H1 (cell line): ENCODE data around the gene SLC17A8. TPM values are rescaled to one million over a fixed set of nuclear protein-coding genes. Genes with fewer than 3 reads are reported as not detected.

Experiments
- CTCF ChIA-PET: fragments of 300-600 bp; sonication (Branson Sonifier 250); formaldehyde crosslinking; loops from one replicate; lab custom pipeline; 2021; ENCODE audit not compliant: partially characterized antibody; lab: Charles Lee
- POLR2A ChIA-PET: fragments of 300-600 bp; sonication (Branson Sonifier 250); formaldehyde crosslinking; loops from one replicate; lab custom pipeline; 2021; ENCODE audit warnings: inconsistent platforms; ENCODE audit not compliant: partially characterized antibody; lab: Charles Lee
- DNase-seq, 2 experiments: peaks; one replicate each; pipeline versions ENCODE4 v3.0.0 to v3.0.0-alpha.2; 2010 to 2022; ENCODE audit warnings: low spot score in 2 of 2, low read depth in 1 of 2, mixed read lengths in 1 of 2
- FAIRE-seq: peaks from 2 replicates; lab custom pipeline; 2011; peaks lifted over from hg19 to GRCh38; lab: Jason Lieb, UNC
- H2AFZ ChIP-seq: 2 replicates; pipeline ENCODE4 v1.8.1; 2012; ENCODE audit warnings: low read length, inconsistent platforms
- H2AK5ac ChIP-seq: 2 replicates; pipeline ENCODE4 v1.6.1; 2013; ENCODE audit warnings: low read depth, low read length
- H2BK120ac ChIP-seq: replicated peaks from 2 replicates; pipeline ENCODE3; 2013; ENCODE audit warnings: low read depth, low read length, inconsistent platforms
- H2BK12ac ChIP-seq: 2 replicates; pipeline ENCODE4 v1.6.1; 2013; ENCODE audit warnings: low read depth, low read length
- H2BK15ac ChIP-seq: 2 replicates; pipeline ENCODE4 v1.6.1; 2013; ENCODE audit warnings: low read length
- H2BK20ac ChIP-seq: 2 replicates; pipeline ENCODE4 v1.6.1; 2013; ENCODE audit warnings: low read length
- H2BK5ac ChIP-seq: 2 replicates; pipeline ENCODE4 v1.6.1; 2013; ENCODE audit warnings: low read depth, low read length
- H3K14ac ChIP-seq: 2 replicates; pipeline ENCODE4 v1.6.1; 2013; ENCODE audit warnings: inconsistent platforms; ENCODE audit not compliant: insufficient read length
- H3K18ac ChIP-seq: 2 replicates; pipeline ENCODE4 v1.6.1; 2013; ENCODE audit warnings: low read length; ENCODE audit errors: extremely low read depth
- H3K23ac ChIP-seq: 2 replicates; pipeline ENCODE4 v1.6.1; 2013; ENCODE audit warnings: inconsistent platforms; ENCODE audit not compliant: insufficient read length
- H3K23me2 ChIP-seq: 2 replicates; pipeline ENCODE4 v1.6.1; 2013; ENCODE audit warnings: low read depth, low read length
- H3K27ac ChIP-seq: 2 replicates; pipeline ENCODE4 v1.6.1; 2011; ENCODE audit warnings: low read depth, low read length, inconsistent platforms
- H3K27me3 ChIP-seq, 4 experiments: replicated peaks in 1 of 4; 1 replicate in 1 of 4; 2 replicates in 3 of 4; pipeline versions ENCODE4 v1.6.1 to v1.8.1; 2011 to 2013; ENCODE audit warnings: low read length in 3 of 4, mild to moderate bottlenecking in 3 of 4, inconsistent platforms in 2 of 4, mixed read lengths in 2 of 4, moderate library complexity in 1 of 4; ENCODE audit not compliant: control insufficient read depth in 3 of 4, insufficient read depth in 3 of 4; ENCODE audit errors: extremely low read depth in 1 of 4
- H3K36me3 ChIP-seq, 4 experiments: 2 replicates each; pipeline versions ENCODE4 v1.6.1 to v1.8.1; 2011 to 2013; ENCODE audit warnings: mild to moderate bottlenecking in 4 of 4, low read length in 3 of 4, moderate library complexity in 2 of 4, control low read depth in 1 of 4, inconsistent platforms in 1 of 4; ENCODE audit not compliant: insufficient read depth in 4 of 4, control insufficient read depth in 2 of 4
- H3K4ac ChIP-seq: replicated peaks from 2 replicates; pipeline ENCODE3; 2013; ENCODE audit warnings: low read length, low read depth, mixed read lengths, inconsistent platforms; ENCODE audit not compliant: insufficient read length
- H3K4me1 ChIP-seq, 4 experiments: replicated peaks in 1 of 4; 1 replicate in 1 of 4; 2 replicates in 3 of 4; pipeline versions ENCODE4 v1.6.1 to v1.8.1; 2011 to 2013; ENCODE audit warnings: low read length in 3 of 4, inconsistent platforms in 2 of 4, mixed read lengths in 1 of 4; ENCODE audit not compliant: insufficient read depth in 4 of 4, control insufficient read depth in 3 of 4
- H3K4me2 ChIP-seq, 2 experiments: 2 replicates each; pipeline versions ENCODE4 v1.6.1 to v1.8.1; 2011 to 2013; ENCODE audit warnings: low read depth in 2 of 2, low read length in 2 of 2, control low read depth in 1 of 2, inconsistent platforms in 1 of 2, mild to moderate bottlenecking in 1 of 2; ENCODE audit not compliant: insufficient read depth in 1 of 2
- H3K4me3 ChIP-seq, 4 experiments: fragments of 200-600, 300-600 bp in 1 of 4; sonication (generic), shearing (Covaris generic), sonication (Bioruptor Twin) in 1 of 4; 2 replicates each; pipeline versions ENCODE4 v1.5.1 to v1.8.1; 2011 to 2016; ENCODE audit warnings: low read length in 4 of 4, low read depth in 3 of 4, control low read depth in 2 of 4, inconsistent platforms in 2 of 4, mild to moderate bottlenecking in 2 of 4, mixed read lengths in 1 of 4, moderate library complexity in 1 of 4; ENCODE audit not compliant: insufficient read depth in 2 of 4; ENCODE audit errors: extremely low read depth in 1 of 4
- H3K56ac ChIP-seq: replicated peaks from 2 replicates; pipeline ENCODE3; 2013; ENCODE audit warnings: low read depth, mild to moderate bottlenecking, mixed read lengths, low read length, inconsistent platforms; ENCODE audit not compliant: insufficient read length
- H3K79me1 ChIP-seq: 2 replicates; pipeline ENCODE4 v1.6.1; 2013; ENCODE audit warnings: low read depth, low read length, control low read depth
- H3K79me2 ChIP-seq, 2 experiments: 2 replicates each; pipeline versions ENCODE4 v1.6.1 to v1.8.1; 2012 to 2013; ENCODE audit warnings: low read length in 2 of 2, mild to moderate bottlenecking in 2 of 2, inconsistent platforms in 1 of 2; ENCODE audit not compliant: insufficient read depth in 2 of 2, control insufficient read depth in 1 of 2
- H3K9ac ChIP-seq, 4 experiments: replicated peaks in 1 of 4; 1 replicate in 1 of 4; 2 replicates in 3 of 4; pipeline versions ENCODE4 v1.6.1 to v1.8.1; 2011 to 2013; ENCODE audit warnings: low read depth in 3 of 4, low read length in 3 of 4, control low read depth in 2 of 4, mild to moderate bottlenecking in 2 of 4, moderate library complexity in 2 of 4, inconsistent platforms in 1 of 4; ENCODE audit errors: extremely low read depth in 1 of 4
- H3K9me3 ChIP-seq, 2 experiments: 2 replicates each; pipeline versions ENCODE4 v1.6.1 to v1.8.1; 2012 to 2013; ENCODE audit warnings: mild to moderate bottlenecking in 2 of 2, moderate library complexity in 2 of 2, control low read depth in 1 of 2, inconsistent platforms in 1 of 2, low read depth in 1 of 2, low read length in 1 of 2, mixed read lengths in 1 of 2; ENCODE audit not compliant: insufficient read depth in 2 of 2
- H4K20me1 ChIP-seq, 2 experiments: replicated peaks in 1 of 2; 2 replicates each; pipeline versions ENCODE3 to v1.8.1; 2011 to 2013; ENCODE audit warnings: inconsistent platforms in 2 of 2, low read length in 2 of 2, mild to moderate bottlenecking in 1 of 2; ENCODE audit not compliant: insufficient read depth in 2 of 2, control insufficient read depth in 1 of 2
- H4K5ac ChIP-seq: 2 replicates; pipeline ENCODE4 v1.6.1; 2013; ENCODE audit warnings: low read length, low read depth, mixed read lengths, inconsistent platforms; ENCODE audit not compliant: insufficient read length
- H4K8ac ChIP-seq: 2 replicates; pipeline ENCODE4 v1.8.0; 2013; ENCODE audit warnings: mild to moderate bottlenecking, moderate library complexity, low read length, inconsistent platforms; ENCODE audit not compliant: insufficient read depth; ENCODE audit errors: extremely low read depth
- H4K91ac ChIP-seq: replicated peaks from 2 replicates; pipeline ENCODE3; 2013; ENCODE audit warnings: low read length, mixed read lengths, inconsistent platforms; ENCODE audit not compliant: insufficient read length
- HDAC6 ChIP-seq: IDR thresholded peaks from one replicate; pipeline ENCODE4 v1.7.1; 2012; ENCODE audit warnings: low read depth, mild to moderate bottlenecking, inconsistent platforms, low read length, moderate library complexity
- JUN ChIP-seq: IDR thresholded peaks from 2 replicates; pipeline ENCODE4 v1.6.1; 2011; ENCODE audit warnings: low read depth, mild to moderate bottlenecking, improper control_type of control experiment, low read length
- SUZ12 ChIP-seq: fragments of 200-600 bp; sonication (generic); IDR thresholded peaks from 2 replicates; pipeline ENCODE4 v1.6.1; 2012; ENCODE audit warnings: mild to moderate bottlenecking, inconsistent platforms, low read length, moderate library complexity, mixed read lengths
- WGBS, 2 experiments: shearing (Covaris generic) in 1 of 2; methylation state at CpG; one replicate each; pipeline versions ENCODE4 v1.1.6 to v1.1.7; 2013 to 2015; ENCODE audit warnings: low lambda C conversion rate in 2 of 2, mixed read lengths in 2 of 2, inconsistent platforms in 1 of 2, low coverage in 1 of 2, missing lambda C conversion rate in 1 of 2; ENCODE audit not compliant: insufficient replicate concordance in 2 of 2, insufficient coverage in 1 of 2, insufficient read length in 1 of 2; ENCODE audit errors: extremely low coverage in 1 of 2, missing lambda C conversion rate in 1 of 2; 5-methylcytosine and 5-hydroxymethylcytosine counted together
- polyA plus RNA-seq, 7 experiments: library from polyadenylated mRNA; depleted of rRNA in 3 of 7; stranded (reverse) in 5 of 7; unstranded in 2 of 7; fragments of >200 nt in 5 of 7; fragments of 200-250 nt in 2 of 7; gene quantifications; 1 replicate in 5 of 7; 2 replicates in 1 of 7; 4 replicates in 1 of 7; pipeline versions ENCODE4 v1.2.1 to v1.2.3, GENCODE V29; 2011 to 2013; ENCODE audit warnings: missing spikeins in 2 of 7, mixed read lengths in 2 of 7
- total RNA-seq: library from RNA; stranded (reverse); fragmentation: NEBNext Ultra II Directional; extraction: Animal tissue kit (Norgen Biotek cat#: 25700); gene quantifications from 2 replicates; pipeline ENCODE4 v1.2.1, GENCODE V29; 2021
- TF ChIP-seq, protein P1 (sequence below): IDR thresholded peaks from 2 replicates; pipeline ENCODE4 v1.6.1; 2012; ENCODE audit warnings: low read length, inconsistent platforms

The SLC17A8 gene
- total and polyA plus RNA-seq, 2 of the 8 experiments (the other 6 are each of a cell fraction or from before 2014, with no cell fraction given): 0.14 to 0.30 TPM

DNA sequence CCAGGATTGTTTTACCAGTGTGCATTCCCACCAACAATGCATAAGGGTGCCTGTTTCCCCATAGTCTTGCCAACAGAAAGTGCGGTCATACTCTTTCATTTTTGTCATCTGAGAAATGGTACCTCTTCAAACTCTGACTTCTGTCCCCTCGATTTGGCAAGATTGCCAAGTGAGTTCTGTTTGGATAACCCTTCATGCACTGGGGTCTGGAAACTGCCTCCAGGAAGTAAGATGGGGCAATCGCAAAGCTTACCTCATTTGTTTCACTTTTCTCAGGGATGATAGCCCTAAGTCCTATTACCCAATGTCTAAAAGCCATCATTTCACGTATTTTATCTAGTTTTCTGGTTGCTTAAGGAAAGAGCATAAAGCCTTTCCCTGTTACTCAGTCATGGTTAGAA is 88.2 kb downstream of the SLC17A8 start:
- Histone ChIP-seq H3K18ac (no peak overlapping the region), H4K91ac (no peak overlapping the region), H3K27me3 (no peaks in the 10 kb centered on the region), H4K5ac (no peak overlapping the region), H4K8ac (no peak overlapping the region)
- TF ChIP-seq, protein P1, sequence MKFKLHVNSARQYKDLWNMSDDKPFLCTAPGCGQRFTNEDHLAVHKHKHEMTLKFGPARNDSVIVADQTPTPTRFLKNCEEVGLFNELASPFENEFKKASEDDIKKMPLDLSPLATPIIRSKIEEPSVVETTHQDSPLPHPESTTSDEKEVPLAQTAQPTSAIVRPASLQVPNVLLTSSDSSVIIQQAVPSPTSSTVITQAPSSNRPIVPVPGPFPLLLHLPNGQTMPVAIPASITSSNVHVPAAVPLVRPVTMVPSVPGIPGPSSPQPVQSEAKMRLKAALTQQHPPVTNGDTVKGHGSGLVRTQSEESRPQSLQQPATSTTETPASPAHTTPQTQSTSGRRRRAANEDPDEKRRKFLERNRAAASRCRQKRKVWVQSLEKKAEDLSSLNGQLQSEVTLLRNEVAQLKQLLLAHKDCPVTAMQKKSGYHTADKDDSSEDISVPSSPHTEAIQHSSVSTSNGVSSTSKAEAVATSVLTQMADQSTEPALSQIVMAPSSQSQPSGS: no peak
- no peak for TF ChIP-seq SUZ12
- no peak for TF ChIP-seq HDAC6
- no peak for TF ChIP-seq JUN
- TF ChIP-seq, all 59 proteins: peak for 0
- Histone ChIP-seq H3K79me1 (no peaks in the 10 kb centered on the region), H2BK5ac (no peak overlapping the region), H3K4me3 (no peak overlapping the region), H3K23me2 (no peaks in the 10 kb centered on the region; the same call in 1 of the 2 replicates), H3K14ac (no peak overlapping the region), H3K56ac (no peak overlapping the region), H3K4ac (no peak overlapping the region), H3K36me3 (no peaks in the 10 kb centered on the region), H2BK12ac (no peak overlapping the region), H3K4me2 (no peak overlapping the region), H2BK120ac (no peak overlapping the region), H3K79me2 (no peaks in the 10 kb centered on the region), H3K4me1 (peaks cover 0 to 6% (median 0%) of the 10 kb centered on the region in 4 experiments; a peak in 2 of 7 replicates), H2AK5ac (no peak overlapping the region), H3K9ac (no peak overlapping the region), H2BK20ac (no peak overlapping the region), H2BK15ac (no peak overlapping the region), H3K9me3 (no peaks in the 10 kb centered on the region), H2AFZ (no peak overlapping the region), H3K27ac (no peak overlapping the region), H3K23ac (no peak overlapping the region), H4K20me1 (no peaks in the 10 kb centered on the region)
- ChIA-PET CTCF (no interaction called here), POLR2A (no interaction called here)
- DNase-seq (no peak), FAIRE-seq (no peak)
- 93% methylated on average over 4 of the region's 4 CpGs; no CpG with 5 or more reads in 1 of the 2 experiments for WGBS, 2 experiments
